ENCODE measurements around the gene CHRNA9. TPM values are rescaled to one million over a fixed set of nuclear protein-coding genes. Genes with fewer than 3 reads are reported as not detected.

Gene CHRNA9
- total RNA-seq, 6 experiments from 2014 or later, result not detected

- H3K4me3 Mint-ChIP-seq, result no peak overlapping the region
- peaks cover 3% of the 10 kb centered on the region; the same call in 1 of the 2 replicates for H3K27me3 Mint-ChIP-seq (ENCODE audit: insufficient read depth)
- TF ChIP-seq, protein P1, sequence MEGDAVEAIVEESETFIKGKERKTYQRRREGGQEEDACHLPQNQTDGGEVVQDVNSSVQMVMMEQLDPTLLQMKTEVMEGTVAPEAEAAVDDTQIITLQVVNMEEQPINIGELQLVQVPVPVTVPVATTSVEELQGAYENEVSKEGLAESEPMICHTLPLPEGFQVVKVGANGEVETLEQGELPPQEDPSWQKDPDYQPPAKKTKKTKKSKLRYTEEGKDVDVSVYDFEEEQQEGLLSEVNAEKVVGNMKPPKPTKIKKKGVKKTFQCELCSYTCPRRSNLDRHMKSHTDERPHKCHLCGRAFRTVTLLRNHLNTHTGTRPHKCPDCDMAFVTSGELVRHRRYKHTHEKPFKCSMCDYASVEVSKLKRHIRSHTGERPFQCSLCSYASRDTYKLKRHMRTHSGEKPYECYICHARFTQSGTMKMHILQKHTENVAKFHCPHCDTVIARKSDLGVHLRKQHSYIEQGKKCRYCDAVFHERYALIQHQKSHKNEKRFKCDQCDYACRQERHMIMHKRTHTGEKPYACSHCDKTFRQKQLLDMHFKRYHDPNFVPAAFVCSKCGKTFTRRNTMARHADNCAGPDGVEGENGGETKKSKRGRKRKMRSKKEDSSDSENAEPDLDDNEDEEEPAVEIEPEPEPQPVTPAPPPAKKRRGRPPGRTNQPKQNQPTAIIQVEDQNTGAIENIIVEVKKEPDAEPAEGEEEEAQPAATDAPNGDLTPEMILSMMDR (IDR thresholded peaks at IDR 0.05), result no peak
- no peak for DNase-seq
- no peaks in the 10 kb centered on the region for H3K9me3 Mint-ChIP-seq
- H3K36me3 Mint-ChIP-seq (ENCODE audit: low read depth), result no peaks in the 10 kb centered on the region
- H3K4me1 Mint-ChIP-seq (ENCODE audit: low read depth), result peaks cover 14% of the 10 kb centered on the region
- H3K27ac Mint-ChIP-seq, result no peak overlapping the region
Measured at GRCh38 chr4:40328383-40328782, 6.8 kb upstream of the CHRNA9 start.

DNA sequence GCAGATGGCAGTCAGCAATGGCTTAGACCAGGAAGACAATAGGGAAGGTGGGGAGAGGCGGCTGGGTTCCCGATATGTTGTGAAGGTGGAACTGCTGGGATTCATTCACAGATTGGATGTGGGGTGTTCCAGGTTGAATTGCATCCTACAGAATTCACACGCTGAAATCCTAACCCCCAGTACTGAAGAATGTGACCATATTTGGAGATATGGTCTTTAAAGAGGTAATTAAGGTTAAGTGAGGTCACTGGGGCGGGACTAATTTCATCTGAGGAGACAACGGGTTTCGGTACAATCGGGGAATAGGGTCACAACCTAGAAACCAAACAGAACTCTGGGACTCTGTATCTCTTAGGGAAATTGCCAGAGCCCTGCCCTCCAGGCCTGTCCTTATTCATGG lies 5.3 kb upstream of the CHRNA9 start:
- Mint-ChIP-seq H3K27me3 (ENCODE audit: insufficient read depth) (peaks cover 3% of the 10 kb centered on the region; the same call in 1 of the 2 replicates), H3K4me3 (no peak overlapping the region), H3K27ac (no peak overlapping the region), H3K36me3 (ENCODE audit: low read depth) (no peaks in the 10 kb centered on the region), H3K4me1 (ENCODE audit: low read depth) (peaks cover 22% of the 10 kb centered on the region), H3K9me3 (no peaks in the 10 kb centered on the region)
- DNase-seq, result no peak
- TF ChIP-seq, protein P1 (IDR thresholded peaks at IDR 0.05), result no peak

DNA sequence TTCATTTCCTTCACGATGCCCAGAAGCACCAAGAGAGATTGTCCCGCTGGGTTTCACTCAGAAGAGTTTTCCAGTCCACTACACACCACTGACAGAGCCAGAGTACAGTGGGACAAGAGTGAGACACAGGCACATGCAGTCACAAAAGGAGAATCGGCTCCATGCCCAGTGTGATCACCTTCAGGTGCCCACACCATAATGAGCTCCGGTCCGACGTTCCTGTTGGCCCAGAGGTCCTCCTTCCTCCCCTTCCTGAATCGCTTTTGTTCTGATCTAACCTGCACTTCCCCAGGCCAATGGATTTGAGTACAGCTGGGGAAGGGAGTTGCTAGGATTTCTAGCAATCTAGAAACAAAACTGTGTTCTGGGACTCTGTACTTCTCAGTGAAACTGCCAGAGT lies 4.6 kb upstream of the CHRNA9 start:
- Mint-ChIP-seq H3K4me1 (ENCODE audit: low read depth) (peaks cover 25% of the 10 kb centered on the region), H3K27ac (no peak overlapping the region)

GRCh38 chr4:40331101-40331745 lies 3.9 kb upstream of the CHRNA9 start:
- Mint-ChIP-seq H3K36me3 (ENCODE audit: low read depth) (no peaks in the 10 kb centered on the region), H3K27me3 (ENCODE audit: insufficient read depth) (peaks cover 3% of the 10 kb centered on the region; the same call in 1 of the 2 replicates), H3K4me3 (no peak overlapping the region), H3K9me3 (no peaks in the 10 kb centered on the region), H3K4me1 (ENCODE audit: low read depth) (peaks cover 30% of the 10 kb centered on the region), H3K27ac (no peak overlapping the region)
- no peak for DNase-seq
- TF ChIP-seq, protein P1 (IDR thresholded peaks at IDR 0.05), result no peak

More for the DNA sequence above, 4.6 kb upstream of the CHRNA9 start:
- Mint-ChIP-seq H3K36me3 (ENCODE audit: low read depth) (no peaks in the 10 kb centered on the region), H3K9me3 (no peaks in the 10 kb centered on the region), H3K27me3 (ENCODE audit: insufficient read depth) (peaks cover 3% of the 10 kb centered on the region; the same call in 1 of the 2 replicates), H3K4me3 (no peak overlapping the region)
- DNase-seq, result no peak
- TF ChIP-seq, protein P1 (IDR thresholded peaks at IDR 0.05), result no peak

DNA sequence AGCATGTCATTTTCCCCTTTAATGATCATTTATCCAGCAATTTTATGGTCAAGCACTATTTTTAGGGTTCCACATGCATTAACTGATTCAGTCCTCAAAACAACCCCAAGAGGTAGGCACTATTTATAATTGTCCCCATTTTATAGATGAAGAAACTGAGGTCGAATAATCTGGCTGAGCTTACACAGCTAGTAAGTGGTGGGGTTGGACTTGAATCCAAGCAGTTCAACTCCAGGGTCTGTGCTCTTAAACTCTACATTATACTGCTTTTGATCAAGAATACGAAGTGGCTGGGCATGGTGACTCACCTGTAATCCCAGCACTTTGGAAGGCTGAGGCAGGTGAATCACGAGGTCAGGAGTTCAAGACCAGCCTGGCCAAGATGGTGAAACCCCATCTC lies 3.2 kb upstream of the CHRNA9 start:
- no peak overlapping the region for H3K4me3 Mint-ChIP-seq
- peaks cover 3% of the 10 kb centered on the region; the same call in 1 of the 2 replicates for H3K27me3 Mint-ChIP-seq (ENCODE audit: insufficient read depth)
- no peak for DNase-seq
- H3K27ac Mint-ChIP-seq, result no peak overlapping the region
- TF ChIP-seq, protein P1 (IDR thresholded peaks at IDR 0.05), result no peak
- no peaks in the 10 kb centered on the region for H3K9me3 Mint-ChIP-seq
- H3K36me3 Mint-ChIP-seq (ENCODE audit: low read depth), result no peaks in the 10 kb centered on the region
- H3K4me1 Mint-ChIP-seq (ENCODE audit: low read depth), result peaks cover 31% of the 10 kb centered on the region

Data from HFFc6 (cell line).